Measurements from ENCODE around the gene ZNF212.
"Not testable (repeated sequence)": the region's sequence is repeated elsewhere in the genome, so short reads cannot be mapped to it uniquely, and the experiment has no call there.

Gene ZNF212

GRCh38 chr7:149253665-149254064 lies 14.2 kb downstream of the ZNF212 start:
- no peaks in the 10 kb centered on the region for H3K4me1 ChIP-seq (ENCODE audit: insufficient read depth, low read length)
- no peaks in the 10 kb centered on the region for H3K9me3 ChIP-seq (ENCODE audit: control insufficient read depth, insufficient read depth, low read length)
- no peak overlapping the region for H3K9ac ChIP-seq (ENCODE audit: low read depth, low read length)
- H3K36me3 ChIP-seq (ENCODE audit: insufficient read depth, low read length) = peaks cover 15% of the 10 kb centered on the region

GRCh38 chr7:149254181-149254858 lies 14.9 kb downstream of the ZNF212 start:
- no peaks in the 10 kb centered on the region for H3K9me3 ChIP-seq (ENCODE audit: control insufficient read depth, insufficient read depth, low read length)
- H3K36me3 ChIP-seq (ENCODE audit: insufficient read depth, low read length) = peaks cover 15% of the 10 kb centered on the region
- no peak overlapping the region for H3K9ac ChIP-seq (ENCODE audit: low read depth, low read length)
- no peaks in the 10 kb centered on the region for H3K4me1 ChIP-seq (ENCODE audit: insufficient read depth, low read length)

GRCh38 chr7:149255174-149255573 lies 15.7 kb downstream of the ZNF212 start:
- Histone ChIP-seq H3K9me3 (ENCODE audit: control insufficient read depth, insufficient read depth, low read length) (no peaks in the 10 kb centered on the region), H3K36me3 (ENCODE audit: insufficient read depth, low read length) (peaks cover 15% of the 10 kb centered on the region), H3K9ac (ENCODE audit: low read depth, low read length) (no peak overlapping the region), H3K4me1 (ENCODE audit: insufficient read depth, low read length) (no peaks in the 10 kb centered on the region)

GRCh38 chr7:149256568-149256967 lies 17.1 kb downstream of the ZNF212 start:
- Histone ChIP-seq H3K4me1 (ENCODE audit: insufficient read depth, low read length) (no peaks in the 10 kb centered on the region), H3K36me3 (ENCODE audit: insufficient read depth, low read length) (peaks cover 15% of the 10 kb centered on the region), H3K9ac (ENCODE audit: low read depth, low read length) (no peak overlapping the region), H3K9me3 (ENCODE audit: control insufficient read depth, insufficient read depth, low read length) (no peaks in the 10 kb centered on the region)

- Histone ChIP-seq H3K36me3 (ENCODE audit: insufficient read depth, low read length) (peaks cover 15% of the 10 kb centered on the region), H3K4me1 (ENCODE audit: insufficient read depth, low read length) (no peaks in the 10 kb centered on the region), H3K9me3 (ENCODE audit: control insufficient read depth, insufficient read depth, low read length) (no peaks in the 10 kb centered on the region), H3K9ac (ENCODE audit: low read depth, low read length) (no peak overlapping the region)
These were observed 17.7 kb downstream of the ZNF212 start for GRCh38 chr7:149257146-149257545.

GRCh38 chr7:149261316-149261828 lies 21.9 kb downstream of the ZNF212 start:
- Histone ChIP-seq H3K9me3 (ENCODE audit: control insufficient read depth, insufficient read depth, low read length) (no peaks in the 10 kb centered on the region), H3K4me1 (ENCODE audit: insufficient read depth, low read length) (no peaks in the 10 kb centered on the region), H3K36me3 (ENCODE audit: insufficient read depth, low read length) (peaks cover 3% of the 10 kb centered on the region; the same call in 1 of the 2 replicates), H3K9ac (ENCODE audit: low read depth, low read length) (peak overlapping the region; percentile 95)

GRCh38 chr7:149261829-149262617 lies 22.6 kb downstream of the ZNF212 start, which contains the start of gene ZNF783:
Gene ZNF783, plus strand, starts transcription at chr7:149262196. Its CDS starts 138 bp downstream, at chr7:149262334.
- Histone ChIP-seq H3K9ac (ENCODE audit: low read depth, low read length) (peak within 1 kb of the TSS; percentile 95), H3K4me1 (ENCODE audit: insufficient read depth, low read length) (no peaks in the 10 kb centered on the region), H3K9me3 (ENCODE audit: control insufficient read depth, insufficient read depth, low read length) (no peaks in the 10 kb centered on the region), H3K36me3 (ENCODE audit: insufficient read depth, low read length) (peaks cover 3% of the 10 kb centered on the region; the same call in 1 of the 2 replicates)

GRCh38 chr7:149266451-149266850 lies 27.0 kb downstream of the ZNF212 start:
- Histone ChIP-seq H3K9ac (ENCODE audit: low read depth, low read length) (no peak overlapping the region), H3K36me3 (ENCODE audit: insufficient read depth, low read length) (peaks cover 3% of the 10 kb centered on the region; the same call in 1 of the 2 replicates), H3K4me1 (ENCODE audit: insufficient read depth, low read length) (no peaks in the 10 kb centered on the region), H3K9me3 (ENCODE audit: control insufficient read depth, insufficient read depth, low read length) (no peaks in the 10 kb centered on the region)

- Histone ChIP-seq H3K36me3 (ENCODE audit: insufficient read depth, low read length) (peaks cover 3% of the 10 kb centered on the region; the same call in 1 of the 2 replicates), H3K9me3 (ENCODE audit: control insufficient read depth, insufficient read depth, low read length) (no peaks in the 10 kb centered on the region), H3K9ac (ENCODE audit: low read depth, low read length) (no peak overlapping the region), H3K4me1 (ENCODE audit: insufficient read depth, low read length) (no peaks in the 10 kb centered on the region)
These were observed 28.3 kb downstream of the ZNF212 start for GRCh38 chr7:149267733-149268132.

GRCh38 chr7:149274424-149274823 lies 35.0 kb downstream of the ZNF212 start:
- H3K9me3 ChIP-seq (ENCODE audit: control insufficient read depth, insufficient read depth, low read length); H3K4me1 ChIP-seq (ENCODE audit: insufficient read depth, low read length); H3K9ac ChIP-seq (ENCODE audit: low read depth, low read length); H3K36me3 ChIP-seq (ENCODE audit: insufficient read depth, low read length): not testable (repeated sequence)

- Histone ChIP-seq H3K4me1 (ENCODE audit: insufficient read depth, low read length) (no peaks in the 10 kb centered on the region), H3K36me3 (ENCODE audit: insufficient read depth, low read length) (no peaks in the 10 kb centered on the region; the same call in 1 of the 2 replicates), H3K9me3 (ENCODE audit: control insufficient read depth, insufficient read depth, low read length) (no peaks in the 10 kb centered on the region), H3K9ac (ENCODE audit: low read depth, low read length) (no peak overlapping the region)
These were observed 38.4 kb downstream of the ZNF212 start for GRCh38 chr7:149277871-149278270.

- Histone ChIP-seq H3K36me3 (ENCODE audit: insufficient read depth, low read length) (no peaks in the 10 kb centered on the region; the same call in 1 of the 2 replicates), H3K9me3 (ENCODE audit: control insufficient read depth, insufficient read depth, low read length) (no peaks in the 10 kb centered on the region), H3K9ac (ENCODE audit: low read depth, low read length) (no peak overlapping the region), H3K4me1 (ENCODE audit: insufficient read depth, low read length) (no peaks in the 10 kb centered on the region)
These were observed 38.9 kb downstream of the ZNF212 start for GRCh38 chr7:149278396-149278795.

- Histone ChIP-seq H3K9me3 (ENCODE audit: control insufficient read depth, insufficient read depth, low read length) (no peaks in the 10 kb centered on the region), H3K9ac (ENCODE audit: low read depth, low read length) (no peak overlapping the region), H3K4me1 (ENCODE audit: insufficient read depth, low read length) (no peaks in the 10 kb centered on the region), H3K36me3 (ENCODE audit: insufficient read depth, low read length) (no peaks in the 10 kb centered on the region; the same call in 1 of the 2 replicates)
These were observed 39.8 kb downstream of the ZNF212 start for GRCh38 chr7:149279111-149279743.

GRCh38 chr7:149280151-149280550 lies 40.7 kb downstream of the ZNF212 start:
- H3K9ac ChIP-seq (ENCODE audit: low read depth, low read length) = no peak overlapping the region
- no peaks in the 10 kb centered on the region for H3K9me3 ChIP-seq (ENCODE audit: control insufficient read depth, insufficient read depth, low read length)
- H3K36me3 ChIP-seq (ENCODE audit: insufficient read depth, low read length) = no peaks in the 10 kb centered on the region; the same call in 1 of the 2 replicates
- no peaks in the 10 kb centered on the region for H3K4me1 ChIP-seq (ENCODE audit: insufficient read depth, low read length)
